Uterus (tissue), 4 donors: ENCODE data around the gene DOK7. TPM values are rescaled to one million over a fixed set of nuclear protein-coding genes. Genes with fewer than 3 reads are reported as not detected.

Source experiments
- DNase-seq, 2 donors: peaks; one replicate each; pipeline ENCODE4 v3.0.0-alpha.2; 2019 to 2020
- H3K27ac ChIP-seq, 2 donors: fragments of 200-600 bp; sonication (generic); 1 replicate in 1 of 2; 2 replicates in 1 of 2; pipeline ENCODE4 v1.5.1; 2016 to 2018
- H3K27me3 ChIP-seq, 2 donors: fragments of 200-600 bp; sonication (generic); one replicate each; pipeline ENCODE4 v1.5.1; 2018 to 2019; ENCODE audit warnings: control low read depth in 1 of 2
- H3K36me3 ChIP-seq, 2 donors: fragments of 200-600 bp; sonication (generic); one replicate each; pipeline ENCODE4 v1.5.1; 2019; ENCODE audit warnings: control low read depth in 1 of 2
- H3K4me1 ChIP-seq, 2 donors: fragments of 200-600 bp; sonication (generic); one replicate each; pipeline ENCODE4 v1.5.1; 2018 to 2019; ENCODE audit warnings: control low read depth in 1 of 2
- H3K4me3 ChIP-seq, 2 donors: fragments of 200-600 bp; sonication (generic); 1 replicate in 1 of 2; 2 replicates in 1 of 2; pipeline ENCODE4 v1.5.1; 2018 to 2019; ENCODE audit warnings: mild to moderate bottlenecking in 1 of 2
- H3K9me3 ChIP-seq, 2 donors: fragments of 200-600 bp; sonication (generic); one replicate each; pipeline ENCODE4 v1.5.1; 2019; ENCODE audit warnings: control low read depth in 1 of 2
- POLR2A ChIP-seq, 2 donors: fragments of 450-650 bp; IDR thresholded peaks; one replicate each; pipeline ENCODE4 v1.6.1; 2016; ENCODE audit warnings: antibody characterized with exemption in 2 of 2, mild to moderate bottlenecking in 1 of 2, moderate library complexity in 1 of 2
- intact Hi-C: fragments of 100-400 bp; cut with DNase I; formaldehyde crosslinking; loops from one replicate; pipeline ENCODE4 v1.15.1; 2023; ENCODE audit warnings: low total_unique reads
- total RNA-seq, 4 donors: library from RNA; depleted of rRNA in 3 of 4; stranded (reverse); fragments of >200 nt in 3 of 4; gene quantifications; one replicate each; pipeline versions ENCODE4 v1.1.0 to v1.2.4, GENCODE V29; 2014 to 2023
- TF ChIP-seq, protein P1 (sequence below), 4 experiments: fragments of 200-600 bp in 2 of 4; fragments of 450-650 bp in 2 of 4; sonication (generic) in 2 of 4; IDR thresholded peaks; one replicate each; pipeline ENCODE4 v1.5.1; 2016 to 2019; ENCODE audit warnings: antibody characterized with exemption in 4 of 4, mild to moderate bottlenecking in 2 of 4, moderate library complexity in 1 of 4
- donor health status: DM: yes; HTN: yes; CAD: no.

Gene DOK7
- total RNA-seq, 4 donors from 2014 or later: 0.26 to 3.9 (median 0.85) TPM; not detected in 1

DNA sequence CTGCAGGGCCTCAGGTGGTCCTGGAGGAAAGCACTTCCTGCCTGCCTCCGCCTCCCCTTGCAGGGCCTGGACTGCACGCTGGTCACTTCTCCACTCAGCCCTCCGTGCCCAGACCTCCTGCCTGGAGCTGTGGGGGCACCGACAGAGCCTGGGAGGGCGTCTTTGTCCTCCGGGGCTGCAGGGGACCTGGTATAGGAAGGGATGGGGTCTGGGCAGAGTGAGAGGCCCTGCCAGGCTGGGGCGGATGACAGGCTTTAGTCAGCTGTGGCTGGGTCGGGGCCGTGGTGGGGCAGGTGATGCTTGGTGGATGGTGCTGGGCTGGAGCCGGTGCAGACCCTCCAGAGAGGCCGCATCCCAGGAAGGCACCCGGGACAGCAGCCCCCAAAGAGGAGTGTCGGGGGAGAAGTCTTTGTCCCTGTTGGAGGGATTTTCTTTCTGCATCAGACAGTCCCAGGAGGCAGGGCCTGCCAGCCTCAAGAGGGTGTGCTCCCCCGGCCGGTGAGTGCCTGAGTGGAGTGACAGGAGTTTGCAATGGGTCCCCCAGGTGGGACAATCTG, 1.3 kb downstream of the DOK7 start:
- no peaks in the 10 kb centered on the region for H3K27me3 ChIP-seq
- no peak overlapping the region for H3K4me3 ChIP-seq
- DNase-seq: no peak
- TF ChIP-seq, protein P1, sequence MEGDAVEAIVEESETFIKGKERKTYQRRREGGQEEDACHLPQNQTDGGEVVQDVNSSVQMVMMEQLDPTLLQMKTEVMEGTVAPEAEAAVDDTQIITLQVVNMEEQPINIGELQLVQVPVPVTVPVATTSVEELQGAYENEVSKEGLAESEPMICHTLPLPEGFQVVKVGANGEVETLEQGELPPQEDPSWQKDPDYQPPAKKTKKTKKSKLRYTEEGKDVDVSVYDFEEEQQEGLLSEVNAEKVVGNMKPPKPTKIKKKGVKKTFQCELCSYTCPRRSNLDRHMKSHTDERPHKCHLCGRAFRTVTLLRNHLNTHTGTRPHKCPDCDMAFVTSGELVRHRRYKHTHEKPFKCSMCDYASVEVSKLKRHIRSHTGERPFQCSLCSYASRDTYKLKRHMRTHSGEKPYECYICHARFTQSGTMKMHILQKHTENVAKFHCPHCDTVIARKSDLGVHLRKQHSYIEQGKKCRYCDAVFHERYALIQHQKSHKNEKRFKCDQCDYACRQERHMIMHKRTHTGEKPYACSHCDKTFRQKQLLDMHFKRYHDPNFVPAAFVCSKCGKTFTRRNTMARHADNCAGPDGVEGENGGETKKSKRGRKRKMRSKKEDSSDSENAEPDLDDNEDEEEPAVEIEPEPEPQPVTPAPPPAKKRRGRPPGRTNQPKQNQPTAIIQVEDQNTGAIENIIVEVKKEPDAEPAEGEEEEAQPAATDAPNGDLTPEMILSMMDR (IDR thresholded peaks at IDR 0.05): no peak
- no peak for TF ChIP-seq POLR2A (IDR thresholded peaks at IDR 0.05)
- no peaks in the 10 kb centered on the region for H3K9me3 ChIP-seq
- intact Hi-C loops: no loop called here
- H3K36me3 ChIP-seq: no peaks in the 10 kb centered on the region
- H3K27ac ChIP-seq: no peak overlapping the region
- peaks cover 0 to 4% of the 10 kb centered on the region in 2 donors for H3K4me1 ChIP-seq

DNA sequence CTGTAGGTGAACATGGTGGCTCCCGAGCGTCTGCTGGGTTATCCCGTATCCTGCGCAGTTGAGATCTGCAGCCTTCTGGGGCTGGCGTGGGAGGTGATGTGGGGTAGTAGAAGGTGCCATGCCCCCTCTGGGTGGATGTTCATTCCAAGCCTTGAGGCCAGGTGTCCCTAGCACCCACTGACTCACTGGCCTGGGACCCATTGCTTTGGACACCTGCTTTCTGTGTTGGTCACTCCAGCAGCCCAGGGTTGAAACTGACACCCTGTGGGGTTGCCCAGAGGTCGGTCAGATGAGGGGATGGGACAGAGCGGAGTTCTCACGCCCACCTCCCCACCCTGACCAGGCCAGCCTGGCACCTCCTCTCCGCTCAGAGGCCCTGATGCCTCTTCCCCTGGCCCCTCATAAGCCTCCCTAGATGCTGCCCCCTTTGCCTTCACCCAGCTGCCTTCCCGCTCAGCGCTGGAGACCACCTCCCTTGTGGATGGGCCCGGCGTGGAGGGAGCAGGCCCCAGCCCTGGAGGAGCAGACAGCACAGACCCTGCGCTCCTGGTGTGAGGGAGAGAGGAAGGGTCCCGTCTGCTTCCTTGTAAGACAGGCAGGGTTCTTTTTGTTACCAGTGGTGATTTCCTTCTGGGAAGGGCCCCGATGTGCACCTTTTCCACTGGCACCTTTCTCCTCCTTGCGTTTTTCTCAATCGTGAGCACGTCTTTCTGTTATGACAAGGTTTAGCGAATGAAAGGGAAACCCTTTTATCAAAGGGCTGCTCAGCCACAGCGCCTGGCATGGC, 2.0 kb downstream of the DOK7 start:
- Histone ChIP-seq H3K27ac (no peak overlapping the region), H3K4me3 (no peak overlapping the region), H3K4me1 (peaks cover 0 to 4% of the 10 kb centered on the region in 2 donors), H3K27me3 (no peaks in the 10 kb centered on the region), H3K9me3 (no peaks in the 10 kb centered on the region), H3K36me3 (no peaks in the 10 kb centered on the region)
- TF ChIP-seq, protein P1 (IDR thresholded peaks at IDR 0.05): no peak
- no peak for TF ChIP-seq POLR2A (IDR thresholded peaks at IDR 0.05)
- intact Hi-C loops: no loop called here
- DNase-seq: no peak

DNA sequence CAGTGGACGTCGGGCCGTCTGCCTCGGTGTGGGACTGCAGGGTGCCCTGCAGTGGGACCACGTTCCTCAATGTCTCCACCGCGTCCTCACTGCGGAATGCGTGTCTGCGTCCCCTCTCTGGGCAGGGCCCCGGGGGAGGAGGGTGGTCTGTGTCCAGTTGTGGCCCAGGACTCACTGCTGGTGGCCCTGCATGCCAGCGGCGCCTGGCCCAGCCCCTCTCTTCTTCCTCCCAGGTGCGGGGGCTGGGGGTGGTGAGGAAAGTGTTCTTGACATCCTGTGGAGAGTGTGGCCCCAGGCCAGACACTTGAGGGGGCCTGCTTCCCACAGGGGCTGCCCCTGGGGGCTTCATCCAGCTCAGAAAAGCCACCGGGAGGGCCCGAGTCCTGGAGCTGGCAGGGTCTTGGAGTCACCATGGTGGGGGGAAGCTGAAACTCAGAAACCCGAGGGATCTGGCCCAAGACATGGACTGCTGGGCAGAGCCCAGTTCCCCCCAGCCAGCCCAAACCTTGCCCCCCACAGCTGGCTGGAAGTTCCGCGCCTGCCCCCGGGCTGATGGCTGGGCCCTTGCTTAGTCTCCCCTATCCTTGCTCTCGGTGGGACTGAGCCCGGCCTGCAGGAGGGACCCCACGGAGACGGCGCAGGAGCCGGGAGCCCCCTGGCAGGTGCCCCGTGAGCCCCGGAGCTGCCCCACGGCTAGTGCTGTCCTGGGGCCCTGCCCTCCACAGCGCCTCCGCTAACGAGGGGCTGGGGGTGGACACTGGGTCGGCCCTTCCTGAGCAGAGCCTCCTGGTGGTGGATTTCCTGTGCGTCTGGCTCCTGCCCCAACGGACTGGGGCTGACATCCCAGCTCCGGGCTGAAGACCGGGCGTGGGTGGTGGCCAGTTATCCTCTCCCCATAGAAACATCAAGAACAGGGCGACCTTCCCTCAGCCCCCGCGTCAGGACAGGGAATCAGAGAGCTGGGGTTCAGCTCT, 2.9 kb downstream of the DOK7 start:
- Histone ChIP-seq H3K27me3 (no peaks in the 10 kb centered on the region), H3K9me3 (no peaks in the 10 kb centered on the region), H3K4me3 (no peak overlapping the region), H3K36me3 (no peaks in the 10 kb centered on the region), H3K27ac (no peak overlapping the region), H3K4me1 (peaks cover 0 to 4% of the 10 kb centered on the region in 2 donors)
- no peak for TF ChIP-seq POLR2A (IDR thresholded peaks at IDR 0.05)
- TF ChIP-seq, protein P1 (IDR thresholded peaks at IDR 0.05): peak in 2 of 4 experiments; percentile 7 to 21
- intact Hi-C loops: no loop called here
- no peak for DNase-seq

DNA sequence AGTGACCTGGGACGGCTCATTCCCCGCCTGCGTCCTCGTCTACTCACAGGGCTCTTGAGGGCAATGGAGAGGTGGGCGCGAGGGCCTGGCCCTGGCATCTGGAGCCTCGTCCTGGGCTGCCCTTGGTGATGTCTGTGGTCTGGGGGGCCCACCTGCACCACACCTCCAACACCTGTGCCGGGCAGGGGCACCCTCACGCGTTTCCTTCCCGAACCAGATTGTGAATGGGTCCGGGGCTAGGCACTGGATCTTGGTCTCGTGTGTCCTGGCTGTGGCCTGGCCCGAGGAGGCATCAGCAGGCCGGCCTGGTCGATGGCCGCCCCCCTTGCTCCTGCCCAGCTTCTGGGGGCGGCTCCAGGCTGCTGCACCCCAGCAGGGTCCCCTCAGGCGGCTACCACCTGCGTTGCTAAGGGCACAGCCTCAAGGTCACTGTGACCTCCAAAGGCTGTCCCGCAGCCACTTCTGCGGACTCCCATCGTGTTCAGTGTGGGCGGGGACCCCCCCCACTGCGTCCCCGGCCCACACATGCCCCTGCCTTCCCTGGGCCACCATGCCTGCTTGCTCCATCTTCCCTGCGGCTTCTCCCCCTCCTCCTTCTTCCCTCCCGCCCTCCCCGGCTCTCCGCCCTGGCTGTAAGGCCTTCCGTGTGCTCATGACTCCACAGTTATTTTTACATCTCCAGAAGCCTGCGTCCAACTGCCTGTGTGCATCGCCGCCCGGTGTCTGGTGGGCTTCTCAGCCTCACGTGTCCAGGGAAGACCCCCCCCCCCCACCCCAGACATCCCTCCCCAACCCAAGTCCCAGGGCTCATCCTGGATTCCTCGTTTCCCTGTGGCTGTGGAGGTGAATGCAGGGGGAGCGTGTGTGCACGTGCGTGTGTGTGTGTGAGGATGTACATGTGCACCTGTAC, 3.8 kb downstream of the DOK7 start:
- no peak for TF ChIP-seq POLR2A (IDR thresholded peaks at IDR 0.05)
- TF ChIP-seq, protein P1 (IDR thresholded peaks at IDR 0.05): no peak
- H3K27me3 ChIP-seq: no peaks in the 10 kb centered on the region
- no peak overlapping the region for H3K4me3 ChIP-seq
- peaks cover 0 to 4% of the 10 kb centered on the region in 2 donors for H3K4me1 ChIP-seq
- H3K36me3 ChIP-seq: no peaks in the 10 kb centered on the region
- H3K27ac ChIP-seq: no peak overlapping the region
- H3K9me3 ChIP-seq: no peaks in the 10 kb centered on the region
- DNase-seq: no peak
- intact Hi-C loops: no loop called here
